HG03520 (cell line): ENCODE measurements around the gene FRMD4A.

Experiments
- ATAC-seq: cut with Tn5 transposase; IDR thresholded peaks from one replicate; pipeline ENCODE4 v1.9.1; 2021; ENCODE audit warnings: mild to moderate bottlenecking, moderate library complexity; ENCODE audit not compliant: unreplicated experiment

Gene FRMD4A

GRCh38 chr10:13669182-13669855 is 661.4 kb downstream of the FRMD4A start:
- no peak for ATAC-seq

GRCh38 chr10:13668126-13668525 is 662.6 kb downstream of the FRMD4A start:
- no peak for ATAC-seq

GRCh38 chr10:13665516-13666262 is 665.0 kb downstream of the FRMD4A start:
- no peak for ATAC-seq

- ATAC-seq = no peak
These were observed 669.5 kb downstream of the FRMD4A start for GRCh38 chr10:13661256-13661655.

- ATAC-seq = no peak
These were observed 670.2 kb downstream of the FRMD4A start for GRCh38 chr10:13660551-13660920.

- ATAC-seq = no peak
These were observed 670.7 kb downstream of the FRMD4A start for GRCh38 chr10:13659887-13660550.

- ATAC-seq = no peak
These were observed 671.6 kb downstream of the FRMD4A start for GRCh38 chr10:13658871-13659685.

GRCh38 chr10:13658264-13658663 is 672.5 kb downstream of the FRMD4A start:
- ATAC-seq = no peak

- no peak for ATAC-seq
These were observed 673.5 kb downstream of the FRMD4A start for GRCh38 chr10:13657101-13657680.

- no peak for ATAC-seq
These were observed 674.2 kb downstream of the FRMD4A start for GRCh38 chr10:13656337-13657100.

GRCh38 chr10:13654846-13655245 is 675.9 kb downstream of the FRMD4A start:
- no peak for ATAC-seq

- ATAC-seq = no peak
These were observed 676.5 kb downstream of the FRMD4A start for GRCh38 chr10:13654118-13654830.

- no peak for ATAC-seq
These were observed 677.9 kb downstream of the FRMD4A start for GRCh38 chr10:13652860-13653259.

GRCh38 chr10:13651969-13652720 is 678.6 kb downstream of the FRMD4A start:
- no peak for ATAC-seq

- no peak for ATAC-seq
These were observed 679.8 kb downstream of the FRMD4A start for GRCh38 chr10:13650961-13651360.

GRCh38 chr10:13649844-13650520 is 680.7 kb downstream of the FRMD4A start:
- no peak for ATAC-seq

GRCh38 chr10:13648425-13648824 is 682.3 kb downstream of the FRMD4A start:
- no peak for ATAC-seq

GRCh38 chr10:13644866-13645265 is 685.9 kb downstream of the FRMD4A start:
- ATAC-seq = no peak
